ENCODE data around the gene GRAMD2B. TPM values are rescaled to one million over a fixed set of nuclear protein-coding genes. Genes with fewer than 3 reads are reported as not detected.

The GRAMD2B gene
- total and polyA plus RNA-seq, 3 donors from 2014 or later: 10.8 to 35.0 (median 23.5) TPM

DNA sequence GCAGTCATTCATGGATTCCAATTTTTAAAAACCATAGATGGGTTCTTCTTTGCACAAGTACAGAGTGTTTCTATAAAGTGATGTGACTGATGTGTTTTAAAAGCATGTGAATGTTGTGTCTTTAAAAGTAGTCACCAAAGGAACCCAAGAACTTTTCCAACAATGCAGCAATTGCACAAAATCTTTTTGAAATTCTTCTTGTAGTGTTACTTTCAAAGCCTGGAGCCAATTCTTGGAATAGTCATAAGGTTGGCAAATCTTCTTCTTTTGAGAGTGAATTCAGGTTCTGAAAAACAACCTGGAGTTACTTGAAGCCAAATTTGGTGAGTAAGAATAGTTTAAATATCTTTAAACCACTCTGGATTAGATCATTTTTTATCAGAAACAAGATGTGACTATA lies 10.5 kb downstream of the GRAMD2B start:
- TF ChIP-seq POLR2A (IDR thresholded peaks at IDR 0.05) (no peak), CTCF (IDR thresholded peaks at IDR 0.05) (no peak)
- H3K36me3 ChIP-seq (ENCODE audit: low read depth, missing control alignments): no peaks in the 10 kb centered on the region
- H3K27me3 ChIP-seq: no peaks in the 10 kb centered on the region
- no peaks in the 10 kb centered on the region for H3K4me1 ChIP-seq
- intact Hi-C loops (cut with DNase I; ENCODE audit: low total_unique reads): no loop called here
- H3K4me3 ChIP-seq: no peak overlapping the region
- no peak for DNase-seq
- H3K27ac ChIP-seq: no peak overlapping the region
- no peaks in the 10 kb centered on the region for H3K9me3 ChIP-seq

GRCh38 chr5:126435261-126435660 lies 12.1 kb downstream of the GRAMD2B start:
- WGBS, 2 donors: 85 to 92% methylated on average over 8 of the region's 8 CpGs
- no peak for DNase-seq
- H3K36me3 ChIP-seq (ENCODE audit: low read depth, missing control alignments): no peaks in the 10 kb centered on the region
- H3K27me3 ChIP-seq: no peaks in the 10 kb centered on the region
- TF ChIP-seq POLR2A (IDR thresholded peaks at IDR 0.05) (no peak), CTCF (IDR thresholded peaks at IDR 0.05) (no peak)
- H3K9me3 ChIP-seq: no peaks in the 10 kb centered on the region
- H3K4me3 ChIP-seq: no peak overlapping the region
- H3K27ac ChIP-seq: no peak overlapping the region
- H3K4me1 ChIP-seq: no peaks in the 10 kb centered on the region
- intact Hi-C loops (cut with DNase I; ENCODE audit: low total_unique reads): no loop called here

DNA sequence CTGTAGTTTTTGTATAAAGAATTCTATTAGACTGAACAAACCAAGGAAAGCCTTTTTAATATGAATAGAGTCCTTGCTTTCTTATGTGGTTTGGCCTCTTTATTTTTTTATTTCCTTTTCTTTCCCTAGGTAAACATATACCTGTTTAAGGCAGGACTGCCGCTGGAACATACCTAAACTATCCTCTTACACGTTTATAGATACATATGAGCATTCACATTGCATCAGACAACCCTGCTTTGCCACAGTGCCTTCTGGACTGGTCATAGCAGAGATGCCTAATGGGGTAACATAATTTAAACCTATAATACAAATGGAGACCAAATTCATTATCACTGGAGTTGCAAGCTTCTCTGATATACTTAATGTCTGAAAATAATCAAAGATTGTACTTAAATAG lies 12.5 kb downstream of the GRAMD2B start:
- no peak for TF ChIP-seq POLR2A (IDR thresholded peaks at IDR 0.05)
- TF ChIP-seq CTCF (IDR thresholded peaks at IDR 0.05): no peak
- no peaks in the 10 kb centered on the region for H3K36me3 ChIP-seq (ENCODE audit: low read depth, missing control alignments)
- H3K4me3 ChIP-seq: no peak overlapping the region
- no peaks in the 10 kb centered on the region for H3K27me3 ChIP-seq
- no peaks in the 10 kb centered on the region for H3K4me1 ChIP-seq
- no peak for DNase-seq
- no peak overlapping the region for H3K27ac ChIP-seq
- intact Hi-C loops (cut with DNase I; ENCODE audit: low total_unique reads): no loop called here
- H3K9me3 ChIP-seq: no peaks in the 10 kb centered on the region
- WGBS, 2 donors: 85 to 90% methylated on average over 2 of the region's 2 CpGs

DNA sequence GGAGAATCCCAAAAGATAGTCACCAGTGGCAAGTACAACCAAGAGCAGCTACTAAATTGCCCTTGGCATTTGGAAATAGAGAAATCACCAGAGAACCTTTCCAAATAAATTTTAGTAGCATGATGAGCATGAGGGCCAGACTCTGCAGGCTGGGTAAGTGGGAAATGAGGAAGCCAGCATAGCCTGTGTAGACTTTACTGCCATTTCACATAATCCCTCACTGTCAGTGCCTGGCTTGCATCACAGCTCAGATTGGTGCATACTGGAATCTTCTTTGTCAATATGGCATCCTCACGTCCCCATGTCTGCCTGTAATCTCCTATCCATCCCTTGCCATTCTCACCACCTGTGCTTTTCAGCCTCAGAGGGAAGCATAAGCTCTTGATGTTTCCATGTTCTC lies 14.5 kb downstream of the GRAMD2B start:
- peaks cover 3% of the 10 kb centered on the region for H3K4me1 ChIP-seq
- DNase-seq: no peak
- 94 to 97% methylated on average over 1 of the region's 1 CpG for WGBS, 2 donors
- no peaks in the 10 kb centered on the region for H3K27me3 ChIP-seq
- intact Hi-C loops (cut with DNase I; ENCODE audit: low total_unique reads): no loop called here
- TF ChIP-seq CTCF (IDR thresholded peaks at IDR 0.05): no peak
- no peaks in the 10 kb centered on the region for H3K9me3 ChIP-seq
- no peak overlapping the region for H3K27ac ChIP-seq
- H3K36me3 ChIP-seq (ENCODE audit: low read depth, missing control alignments): no peaks in the 10 kb centered on the region
- H3K4me3 ChIP-seq: no peak overlapping the region

DNA sequence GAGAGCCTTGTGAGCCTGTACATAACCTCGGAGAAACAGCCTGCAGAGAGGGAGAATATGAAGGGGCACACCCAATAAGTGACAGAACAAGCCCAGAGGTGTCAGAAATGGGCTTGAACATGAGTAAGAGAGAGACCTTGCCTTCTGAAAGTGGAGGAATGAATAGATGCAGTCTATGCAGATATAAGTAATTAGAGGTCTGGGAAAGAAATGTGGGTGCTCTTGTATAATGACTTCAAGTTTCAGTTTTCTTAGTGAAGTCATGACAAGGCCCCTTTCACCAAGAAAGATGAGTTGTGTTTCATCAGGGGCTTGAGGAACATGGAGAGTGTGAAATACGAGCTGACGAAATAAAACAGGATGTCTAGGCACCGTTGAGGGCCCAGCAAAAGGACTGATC lies 15.1 kb downstream of the GRAMD2B start:
- Histone ChIP-seq H3K27me3 (no peaks in the 10 kb centered on the region), H3K9me3 (no peaks in the 10 kb centered on the region), H3K36me3 (ENCODE audit: low read depth, missing control alignments) (no peaks in the 10 kb centered on the region), H3K4me1 (peaks cover 3% of the 10 kb centered on the region), H3K4me3 (no peak overlapping the region), H3K27ac (no peak overlapping the region)
- no peak for TF ChIP-seq CTCF (IDR thresholded peaks at IDR 0.05)
- no peak for TF ChIP-seq POLR2A (IDR thresholded peaks at IDR 0.05)
- DNase-seq: no peak
- intact Hi-C loops (cut with DNase I; ENCODE audit: low total_unique reads): no loop called here
- 81 to 89% methylated on average over 4 of the region's 4 CpGs for WGBS, 2 donors
